A549 treated with ZK216348 at 1 μM for 4 hours (cell line): ENCODE results near the gene LYRM2. TPM values are rescaled to one million over a fixed set of nuclear protein-coding genes. Genes with fewer than 3 reads are reported as not detected.

Experiments used
- total RNA-seq: library from RNA; stranded (reverse); fragments of 200-300 nt; extraction: Qiagen RNA extraction; gene quantifications from 5 replicates; pipeline ENCODE4 v1.2.3, GENCODE V29; 2022; ENCODE audit warnings: low read depth

Gene LYRM2
- total RNA-seq = 23.3 to 47.8 TPM (median 28.3 TPM) in 5 replicates

DNA sequence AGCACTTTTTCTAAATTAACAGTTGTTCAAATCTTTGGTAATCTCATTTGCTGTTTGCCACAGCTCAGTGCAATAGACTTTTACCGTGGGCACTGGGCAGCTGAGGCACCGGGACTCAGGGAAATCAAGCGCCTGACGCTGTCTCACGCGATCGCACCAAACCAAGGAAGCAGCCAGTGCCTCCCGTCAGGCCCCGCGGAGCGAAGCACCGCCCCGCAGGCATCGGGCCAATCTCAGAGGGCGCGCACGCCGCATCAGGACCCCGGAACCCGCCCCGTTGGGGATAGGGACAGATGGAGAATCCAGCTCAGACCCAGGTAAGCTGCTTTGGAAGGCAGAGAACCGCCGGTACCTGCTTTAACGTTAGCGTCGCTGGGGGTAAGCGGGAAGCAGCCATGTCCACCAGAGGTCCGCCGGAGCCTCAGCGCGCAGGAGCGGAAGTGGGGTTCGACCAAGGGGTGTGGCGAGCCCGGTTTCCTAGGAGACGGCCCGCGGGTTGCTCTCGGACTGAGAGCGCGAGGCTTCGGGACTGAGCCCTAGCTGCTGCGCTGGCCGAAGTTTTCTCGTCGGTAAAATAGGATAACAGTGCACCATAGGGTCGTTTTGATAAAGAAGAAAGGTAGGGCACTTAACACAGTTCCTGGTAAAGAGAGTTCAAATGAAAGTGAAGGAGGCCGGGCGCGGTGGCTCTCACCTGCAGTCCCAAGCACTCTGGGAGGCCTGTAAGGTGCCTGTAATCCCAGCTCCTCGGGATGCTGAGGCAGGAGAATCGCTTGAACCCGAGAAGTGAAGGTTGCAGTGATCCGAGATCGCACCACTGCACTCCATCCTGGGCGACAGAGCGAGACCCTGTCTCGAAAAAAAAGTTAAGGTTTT, at the start of gene LYRM2:
LYRM2 (minus strand) TSS at position 428 of the 876 bp plus-strand sequence; CDS start at position 397, 31 bp downstream.

Other genes with a start within 250 kb of the LYRM2 start
- 2.9 to 5.6 TPM (median 3.7 TPM) in 5 replicates for gene RRAGD, start 226.5 kb downstream of the LYRM2 start, total RNA-seq
- gene ANKRD6, start 205.6 kb downstream of the LYRM2 start, total RNA-seq = 1.7 to 2.2 TPM (median 1.9 TPM) in 5 replicates
- 9.7 to 14.2 TPM (median 12.2 TPM) in 5 replicates for gene MDN1, start 181.0 kb upstream of the LYRM2 start, total RNA-seq
- 3.7 to 8.0 TPM (median 6.6 TPM) in 5 replicates for gene CASP8AP2, start 191.1 kb upstream of the LYRM2 start, total RNA-seq